GM12878 (cell line): ENCODE measurements around the gene BCKDHB. TPM values are rescaled to one million over a fixed set of nuclear protein-coding genes. Genes with fewer than 3 reads are reported as not detected.

Experiments
- ATAC-seq: fragments of 200-7000 bp; cut with Tn5 transposase; 3 replicates; pipeline ENCODE4 v1.9.1; 2020; ENCODE audit warnings: mild to moderate bottlenecking, moderate library complexity
- BruUV-seq: library from RNA; stranded (reverse); fragments of 400-500 nt; replicated peaks from 2 replicates; lab custom pipeline; 2021; lab: Mats Ljungman, UMichigan
- CTCF ChIA-PET: fragments of 300-600 bp; sonication (Branson Sonifier 250); formaldehyde crosslinking; extraction: SDS; loops from one replicate; lab custom pipeline; 2021; ENCODE audit warnings: inconsistent platforms; lab: Yijun Ruan, JAX
- POLR2A ChIA-PET: fragments of 350-600 bp; formaldehyde crosslinking; extraction: SDS; loops from one replicate; lab custom pipeline; 2021; ENCODE audit warnings: inconsistent platforms; lab: Charles Lee
- RAD21 ChIA-PET: fragments of 300-600 bp; sonication (Branson Sonifier 250); formaldehyde crosslinking; loops from one replicate; lab custom pipeline; 2023; ENCODE audit warnings: antibody characterized with exemption; ENCODE audit not compliant: unreplicated experiment; lab: Charles Lee
- SMC1A ChIA-PET: fragments of 300-600 bp; sonication (Branson Sonifier 250); formaldehyde crosslinking; loops from one replicate; lab custom pipeline; 2023; ENCODE audit not compliant: unreplicated experiment, uncharacterized antibody; lab: Charles Lee
- DNase-seq: peaks from one replicate; pipeline ENCODE4 v3.0.0-alpha.2; 2011; ENCODE audit warnings: low read depth, low spot score
- FAIRE-seq: peaks from 3 replicates; lab custom pipeline; 2011; peaks lifted over from hg19 to GRCh38; lab: Jason Lieb, UNC
- H2AFZ ChIP-seq: 2 replicates; pipeline ENCODE4 v1.6.0; 2011; ENCODE audit warnings: low read depth, low read length, control low read depth; ENCODE audit not compliant: control insufficient read depth
- H3K27ac ChIP-seq: 2 replicates; pipeline ENCODE4 v1.5.1; 2011; ENCODE audit warnings: control low read depth; ENCODE audit not compliant: control insufficient read depth, insufficient read depth
- H3K27me3 ChIP-seq, 2 experiments: replicated peaks in 1 of 2; 2 replicates each; pipeline versions ENCODE4 v1.6.0 to v1.6.1; 2011; ENCODE audit warnings: low read length in 1 of 2; ENCODE audit not compliant: control insufficient read depth in 2 of 2, insufficient read depth in 2 of 2
- H3K36me3 ChIP-seq, 2 experiments: 2 replicates each; pipeline ENCODE4 v1.5.1; 2011; ENCODE audit warnings: low read length in 1 of 2; ENCODE audit not compliant: control insufficient read depth in 2 of 2, insufficient read depth in 2 of 2
- H3K4me1 ChIP-seq: 2 replicates; pipeline ENCODE4 v1.6.1; 2011; ENCODE audit warnings: mild to moderate bottlenecking, low read length, moderate library complexity, mixed read lengths; ENCODE audit not compliant: control insufficient read depth, insufficient read depth
- H3K4me2 ChIP-seq: 2 replicates; pipeline ENCODE4 v1.6.0; 2011; ENCODE audit warnings: control low read depth; ENCODE audit not compliant: control insufficient read depth, insufficient read depth
- H3K4me3 ChIP-seq: fragments of 200-600 bp; sonication (generic); 2 replicates; pipeline ENCODE4 v1.5.1; 2016
- H3K79me2 ChIP-seq: 2 replicates; pipeline ENCODE4 v1.6.0; 2011; ENCODE audit warnings: low read length; ENCODE audit not compliant: control insufficient read depth, insufficient read depth
- H3K9ac ChIP-seq: 2 replicates; pipeline ENCODE4 v1.8.0; 2011; ENCODE audit warnings: low read length, control low read depth, mixed read lengths; ENCODE audit not compliant: control insufficient read depth, insufficient read depth
- H3K9me3 ChIP-seq: replicated peaks from 3 replicates; pipeline ENCODE4 v1.5.1; 2011; ENCODE audit warnings: mild to moderate bottlenecking, low read length; ENCODE audit not compliant: control insufficient read depth, insufficient read depth
- H4K20me1 ChIP-seq: 2 replicates; pipeline ENCODE4 v1.6.0; 2011; ENCODE audit not compliant: control insufficient read depth, insufficient read depth
- CHD1 ChIP-seq: IDR thresholded peaks from 2 replicates; pipeline ENCODE4 v1.6.1; 2012; ENCODE audit warnings: low read depth, low read length, improper control_type of control experiment
- HCFC1 ChIP-seq: fragments of 150-350 bp; IDR thresholded peaks from 2 replicates; pipeline ENCODE4 v1.6.1; 2014; ENCODE audit warnings: low read length
- HDAC2 ChIP-seq: fragments of 200-600 bp; sonication (generic); IDR thresholded peaks from 2 replicates; pipeline ENCODE4 v1.6.1; 2017
- HDAC6 ChIP-seq: fragments of 200-600 bp; sonication (generic); IDR thresholded peaks from one replicate; pipeline ENCODE4 v1.8.0; 2017; ENCODE audit warnings: antibody characterized with exemption; ENCODE audit not compliant: unreplicated experiment
- KDM1A ChIP-seq: fragments of 200-600 bp; sonication (generic); IDR thresholded peaks from 2 replicates; pipeline ENCODE4 v1.6.1; 2016; ENCODE audit warnings: borderline replicate concordance
- MLLT1 ChIP-seq: fragments of 450-650 bp; IDR thresholded peaks from 2 replicates; pipeline ENCODE4 v1.6.1; 2016; ENCODE audit warnings: mild to moderate bottlenecking
- NBN ChIP-seq: fragments of 450-650 bp; IDR thresholded peaks from 2 replicates; pipeline ENCODE4 v1.6.1; 2016
- PAX5 ChIP-seq: IDR thresholded peaks from 2 replicates; pipeline ENCODE4 v1.6.1; 2011; ENCODE audit warnings: low read depth, low read length, borderline replicate concordance
- POLR2AphosphoS2 ChIP-seq: IDR thresholded peaks from 2 replicates; pipeline ENCODE4 v1.6.1; 2011; ENCODE audit warnings: low read depth, mild to moderate bottlenecking, low read length, improper control_type of control experiment, moderate library complexity
- RELA ChIP-seq: fragments of 450-650 bp; IDR thresholded peaks from 2 replicates; pipeline ENCODE4 v1.8.0; 2014; ENCODE audit warnings: borderline replicate concordance; ENCODE audit not compliant: partially characterized antibody
- SRF ChIP-seq, 2 experiments: IDR thresholded peaks; 2 replicates each; pipeline ENCODE4 v1.6.1; 2011; ENCODE audit warnings: low read depth in 2 of 2, low read length in 2 of 2, mild to moderate bottlenecking in 1 of 2, moderate library complexity in 1 of 2
- STAT3 ChIP-seq: IDR thresholded peaks from 2 replicates; pipeline ENCODE4 v1.6.1; 2011; ENCODE audit warnings: low read depth, low read length, improper control_type of control experiment
- YY1 ChIP-seq: IDR thresholded peaks from 2 replicates; pipeline ENCODE4 v1.6.1; 2011; ENCODE audit warnings: low read depth, mild to moderate bottlenecking, low read length
- ZNF274 ChIP-seq: IDR thresholded peaks from one replicate; pipeline ENCODE4 v1.8.0; 2011; ENCODE audit not compliant: insufficient read length, insufficient read depth
- WGBS: methylation state at CpG from one replicate; pipeline ENCODE4 v1.1.6; 2016; ENCODE audit warnings: low lambda C conversion rate; ENCODE audit not compliant: insufficient replicate concordance, insufficient coverage; ENCODE audit errors: missing lambda C conversion rate; 5-methylcytosine and 5-hydroxymethylcytosine counted together
- in situ Hi-C: fragments of 300-500 bp; cut with MboI; formaldehyde crosslinking; loops from 9 replicates; pipeline ENCODE4 v1.14.3; 2018; ENCODE audit warnings: mixed read lengths
- intact Hi-C: fragments of 100-400 bp; cut with micrococcal nuclease; formaldehyde crosslinking; loops from one replicate; pipeline ENCODE4 v1.14.2; 2022; ENCODE audit not compliant: unreplicated experiment
- polyA plus RNA-seq, 11 experiments: library from polyadenylated mRNA; depleted of rRNA in 4 of 11; unstranded in 6 of 11; stranded (reverse) in 5 of 11; fragments of >200 nt; fragmentation: Nextera tagmentation in 4 of 11; fragmentation: Illumina TruSeq in 1 of 11; extraction: Ambion mirVana in 4 of 11; extraction: Trizol in 1 of 11; gene quantifications; 1 replicate in 1 of 11; 2 replicates in 10 of 11; pipeline versions ENCODE4 v1.2.1 to v1.2.3, GENCODE V29; 2011 to 2016; ENCODE audit warnings: inconsistent platforms in 2 of 11, missing spikeins in 2 of 11, low read depth in 1 of 11
- total RNA-seq, 4 experiments: library from RNA; depleted of rRNA in 3 of 4; stranded (reverse); fragments of >200 nt in 3 of 4; fragmentation: Illumina TruSeq in 1 of 4; extraction: Trizol in 1 of 4; gene quantifications; 2 replicates each; pipeline versions ENCODE4 v1.2.1 to v1.2.3, GENCODE V29; 2013 to 2021
- TF ChIP-seq, protein P1 (sequence below): fragments of 450-650 bp; formaldehyde crosslinking; IDR thresholded peaks from 2 replicates; pipeline ENCODE4 v1.5.0; 2022; ENCODE audit warnings: mild to moderate bottlenecking, missing genetic modification characterization

The BCKDHB gene
- total and polyA plus RNA-seq, 10 of the 15 experiments (the other 5 are each of a cell fraction or from before 2014, with no cell fraction given), result 12.9 to 57.1 (median 25.3) TPM

- no peak overlapping the region for H2AFZ ChIP-seq
- BruUV-seq, result no TSS peak
- H3K4me2 ChIP-seq, result no peak overlapping the region
- WGBS, result over 99% methylated on average over 5 of the region's 5 CpGs
- ATAC-seq (no peak), FAIRE-seq (no peak), DNase-seq (no peak)
- H3K27me3 ChIP-seq, result no peaks in the 10 kb centered on the region
- ChIA-PET SMC1A (no interaction called here), POLR2A (no interaction called here), CTCF (interaction anchor here (1.7 kb wide), 1 partner anchor 13 kb away, joined by 6 read pairs; no protein-coding TSS in a partner anchor), RAD21 (no interaction called here)
- H3K4me3 ChIP-seq, result no peak overlapping the region
- intact Hi-C loops (no loop called here), in situ Hi-C loops (no loop called here)
- TF ChIP-seq HCFC1, result no peak
- TF ChIP-seq, protein P1, sequence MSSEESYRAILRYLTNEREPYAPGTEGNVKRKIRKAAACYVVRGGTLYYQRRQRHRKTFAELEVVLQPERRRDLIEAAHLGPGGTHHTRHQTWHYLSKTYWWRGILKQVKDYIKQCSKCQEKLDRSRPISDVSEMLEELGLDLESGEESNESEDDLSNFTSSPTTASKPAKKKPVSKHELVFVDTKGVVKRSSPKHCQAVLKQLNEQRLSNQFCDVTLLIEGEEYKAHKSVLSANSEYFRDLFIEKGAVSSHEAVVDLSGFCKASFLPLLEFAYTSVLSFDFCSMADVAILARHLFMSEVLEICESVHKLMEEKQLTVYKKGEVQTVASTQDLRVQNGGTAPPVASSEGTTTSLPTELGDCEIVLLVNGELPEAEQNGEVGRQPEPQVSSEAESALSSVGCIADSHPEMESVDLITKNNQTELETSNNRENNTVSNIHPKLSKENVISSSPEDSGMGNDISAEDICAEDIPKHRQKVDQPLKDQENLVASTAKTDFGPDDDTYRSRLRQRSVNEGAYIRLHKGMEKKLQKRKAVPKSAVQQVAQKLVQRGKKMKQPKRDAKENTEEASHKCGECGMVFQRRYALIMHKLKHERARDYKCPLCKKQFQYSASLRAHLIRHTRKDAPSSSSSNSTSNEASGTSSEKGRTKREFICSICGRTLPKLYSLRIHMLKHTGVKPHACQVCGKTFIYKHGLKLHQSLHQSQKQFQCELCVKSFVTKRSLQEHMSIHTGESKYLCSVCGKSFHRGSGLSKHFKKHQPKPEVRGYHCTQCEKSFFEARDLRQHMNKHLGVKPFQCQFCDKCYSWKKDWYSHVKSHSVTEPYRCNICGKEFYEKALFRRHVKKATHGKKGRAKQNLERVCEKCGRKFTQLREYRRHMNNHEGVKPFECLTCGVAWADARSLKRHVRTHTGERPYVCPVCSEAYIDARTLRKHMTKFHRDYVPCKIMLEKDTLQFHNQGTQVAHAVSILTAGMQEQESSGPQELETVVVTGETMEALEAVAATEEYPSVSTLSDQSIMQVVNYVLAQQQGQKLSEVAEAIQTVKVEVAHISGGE (CRISPR knock-in tag), result no peak
- TF ChIP-seq HDAC6, result no peak
- no peak for TF ChIP-seq NBN
- TF ChIP-seq YY1, result no peak
- no peak for TF ChIP-seq MLLT1
- no peak for TF ChIP-seq PAX5
- no peak for TF ChIP-seq ZNF274
- no peak for TF ChIP-seq STAT3
- TF ChIP-seq POLR2AphosphoS2, result no peak
- no peak for TF ChIP-seq CHD1
- no peak for TF ChIP-seq RELA
- no peak for TF ChIP-seq HDAC2
- no peak for TF ChIP-seq KDM1A
- no peak for TF ChIP-seq SRF (IDR thresholded peaks at IDR 0.05; ENCODE audit: low read depth in 2 of 2, low read length in 2 of 2)
- no peak overlapping the region for H3K9ac ChIP-seq
- no peaks in the 10 kb centered on the region for H3K79me2 ChIP-seq
- no peaks in the 10 kb centered on the region for H3K36me3 ChIP-seq
- no peaks in the 10 kb centered on the region for H4K20me1 ChIP-seq
- H3K4me1 ChIP-seq, result no peaks in the 10 kb centered on the region
- H3K27ac ChIP-seq, result no peak overlapping the region
- no peaks in the 10 kb centered on the region for H3K9me3 ChIP-seq
These were observed 120.2 kb downstream of the BCKDHB start for GRCh38 chr6:80226699-80227098.
